ENCODE measurements around the gene CXCR4.

Gene CXCR4

GRCh38 chr2:136117909-136118818 lies at the start of gene CXCR4:
Gene CXCR4, minus strand, starts transcription at chr2:136118149. Its CDS starts 89 bp downstream, at chr2:136118060.
- peak; percentile 92 for DNase-seq

- DNase-seq = no peak
These were observed 46.4 kb upstream of the CXCR4 start for GRCh38 chr2:136164280-136164776.

GRCh38 chr2:136162438-136162837 lies 44.5 kb upstream of the CXCR4 start:
- peak; percentile 5 for DNase-seq

- DNase-seq = peak; percentile 91
These were observed 38.5 kb upstream of the CXCR4 start for GRCh38 chr2:136156411-136156810.

GRCh38 chr2:136154384-136154783 lies 36.4 kb upstream of the CXCR4 start:
- no peak for DNase-seq

GRCh38 chr2:136151021-136151971 lies 33.3 kb upstream of the CXCR4 start:
- DNase-seq = no peak

- no peak for DNase-seq
These were observed 31.1 kb upstream of the CXCR4 start for GRCh38 chr2:136149011-136149410.

GRCh38 chr2:136146564-136146963 lies 28.6 kb upstream of the CXCR4 start:
- DNase-seq = no peak

- no peak for DNase-seq
These were observed 25.9 kb upstream of the CXCR4 start for GRCh38 chr2:136143603-136144451.

- peak; percentile 97 for DNase-seq
These were observed 23.7 kb upstream of the CXCR4 start for GRCh38 chr2:136141510-136142149.

- DNase-seq = no peak
These were observed 21.7 kb upstream of the CXCR4 start for GRCh38 chr2:136139631-136140030.

GRCh38 chr2:136137982-136138381 lies 20.0 kb upstream of the CXCR4 start:
- no peak for DNase-seq

GRCh38 chr2:136136931-136137330 lies 19.0 kb upstream of the CXCR4 start:
- no peak for DNase-seq

- peak; percentile 79 for DNase-seq
These were observed 18.3 kb upstream of the CXCR4 start for GRCh38 chr2:136135921-136136906.

- DNase-seq = no peak
These were observed 17.5 kb upstream of the CXCR4 start for GRCh38 chr2:136135462-136135861.

- no peak for DNase-seq
These were observed 16.2 kb upstream of the CXCR4 start for GRCh38 chr2:136134126-136134525.

GRCh38 chr2:136133586-136133985 lies 15.6 kb upstream of the CXCR4 start:
- DNase-seq = no peak

GRCh38 chr2:136133176-136133575 lies 15.2 kb upstream of the CXCR4 start:
- DNase-seq = no peak

GRCh38 chr2:136132825-136133155 lies 14.8 kb upstream of the CXCR4 start:
- DNase-seq = no peak

- DNase-seq = no peak
These were observed 14.2 kb upstream of the CXCR4 start for GRCh38 chr2:136131961-136132824.
